Spleen (tissue), 11 donors: Measurements from ENCODE around the gene HHAT. TPM values are rescaled to one million over a fixed set of nuclear protein-coding genes. Genes with fewer than 3 reads are reported as not detected.

Source experiments
- DNase-seq: peaks from one replicate; pipeline ENCODE4 v3.0.0-alpha.2; 2020
- H3K27ac ChIP-seq, 8 donors: fragments of 200-600 bp; sonication (generic) in 7 of 8; 1 replicate in 4 of 8; 2 replicates in 4 of 8; pipeline versions ENCODE4 v1.5.0 to v1.8.0; 2016 to 2021; ENCODE audit warnings: inconsistent platforms in 4 of 8, mild to moderate bottlenecking in 4 of 8, moderate library complexity in 1 of 8
- H3K27me3 ChIP-seq, 7 donors: fragments of 200-600 bp; sonication (generic) in 6 of 7; replicated peaks in 1 of 7; 1 replicate in 4 of 7; 2 replicates in 3 of 7; pipeline versions ENCODE4 v1.5.0 to v1.8.0; 2016 to 2021; ENCODE audit warnings: inconsistent platforms in 3 of 7, mild to moderate bottlenecking in 1 of 7
- H3K36me3 ChIP-seq, 6 donors: fragments of 200-600 bp; sonication (generic) in 5 of 6; 1 replicate in 4 of 6; 2 replicates in 2 of 6; pipeline versions ENCODE4 v1.5.0 to v1.8.0; 2016 to 2021; ENCODE audit warnings: inconsistent platforms in 2 of 6
- H3K4me1 ChIP-seq, 6 donors: fragments of 200-600 bp; sonication (generic) in 5 of 6; 1 replicate in 3 of 6; 2 replicates in 3 of 6; pipeline versions ENCODE4 v1.5.0 to v1.8.0; 2016 to 2021; ENCODE audit warnings: inconsistent platforms in 3 of 6
- H3K4me3 ChIP-seq, 8 donors: fragments of 200-600 bp; sonication (generic) in 7 of 8; 1 replicate in 4 of 8; 2 replicates in 4 of 8; pipeline versions ENCODE4 v1.5.0 to v1.8.0; 2016 to 2021; ENCODE audit warnings: inconsistent platforms in 4 of 8, mild to moderate bottlenecking in 4 of 8, moderate library complexity in 2 of 8
- H3K9me3 ChIP-seq, 8 donors: fragments of 200-600 bp; sonication (generic) in 7 of 8; 1 replicate in 4 of 8; 2 replicates in 4 of 8; pipeline versions ENCODE4 v1.5.0 to v1.8.0; 2016 to 2021; ENCODE audit warnings: inconsistent platforms in 4 of 8
- POLR2A ChIP-seq, 3 donors: fragments of 450-650 bp; IDR thresholded peaks; one replicate each; pipeline ENCODE4 v1.5.1; 2017; ENCODE audit warnings: antibody characterized with exemption in 3 of 3, mild to moderate bottlenecking in 1 of 3
- POLR2AphosphoS5 ChIP-seq, 3 donors: sonication (generic); formaldehyde crosslinking; IDR thresholded peaks; one replicate each; pipeline ENCODE4 v1.5.1; 2017; ENCODE audit warnings: antibody characterized with exemption in 3 of 3
- WGBS, 5 donors: extraction: QIAGEN DNeasy Blood & Tissue Kit in 3 of 5; methylation state at CpG; one replicate each; pipeline versions ENCODE4 v1.1.5 to v1.1.7; 2013 to 2018; 5-methylcytosine and 5-hydroxymethylcytosine counted together
- intact Hi-C: fragments of 100-400 bp; cut with DNase I; formaldehyde crosslinking; loops from one replicate; pipeline ENCODE4 v1.15.0; 2023; ENCODE audit warnings: low total_unique reads
- polyA plus RNA-seq, 3 donors: library from polyadenylated mRNA; stranded (reverse); fragments of 200-250 nt; gene quantifications; one replicate each; pipeline ENCODE4 v1.2.1, GENCODE V29; 2013
- total RNA-seq, 7 donors: library from RNA; depleted of rRNA in 3 of 7; stranded (reverse); fragments of >200 nt in 3 of 7; fragmentation: NEBNext Ultra II Directional in 4 of 7; extraction: Animal tissue kit (Norgen Biotek cat#: 25700) in 4 of 7; gene quantifications; one replicate each; pipeline versions ENCODE4 v1.1.0 to v1.2.1, GENCODE V29; 2016 to 2021
- TF ChIP-seq, protein P1 (sequence below), 11 experiments: fragments of 200-600 bp in 7 of 11; fragments of 450-650 bp in 4 of 11; sonication (generic) in 4 of 11; IDR thresholded peaks in 8 of 11; conservative IDR thresholded peaks in 3 of 11; 1 replicate in 7 of 11; 2 replicates in 4 of 11; pipeline versions ENCODE4 v1.4.0 to v1.8.0; 2016 to 2021; ENCODE audit warnings: antibody characterized with exemption in 11 of 11, inconsistent platforms in 4 of 11, mild to moderate bottlenecking in 1 of 11
- donor health status: healthy with polysubstance abuse.
- donor health status: DM: no; HTN: no; CAD: no; lungs with moderate emphysema.
- donor health status: DM: no; HTN: no; CAD: no.
- donor health status: Bipolar disorder and iron deficiency.
- donor health status: healthy.
- donor health status: DM: no; HTN: no; CAD: no.
- donor health status: DM: yes; HTN: yes; CAD: no.

The HHAT gene
- total and polyA plus RNA-seq, 10 donors, result 1.3 to 8.8 (median 4.7) TPM

DNA sequence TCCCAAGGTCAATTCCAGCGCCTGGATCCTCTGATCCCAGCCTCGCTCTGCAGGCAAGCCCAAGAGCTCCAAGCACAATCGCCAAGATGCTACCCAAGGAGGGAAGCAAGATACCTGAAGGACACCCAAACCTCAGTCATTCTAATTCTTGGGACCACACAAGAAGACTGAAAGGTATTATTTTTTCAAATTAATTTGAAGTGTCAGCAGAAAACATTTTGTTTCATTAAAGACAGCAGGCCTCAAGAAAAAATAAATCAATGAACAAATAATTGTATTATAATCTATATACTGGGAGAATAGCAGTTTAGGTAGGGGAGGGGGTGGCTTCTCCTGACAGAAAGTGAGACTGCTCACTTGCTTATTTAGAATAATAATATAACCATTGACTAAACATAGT, 347.8 kb downstream of the HHAT start:
- WGBS, 5 donors, result 91 to 98% (median 95%) methylated on average over 3 of the region's 3 CpGs
- TF ChIP-seq, protein P1, sequence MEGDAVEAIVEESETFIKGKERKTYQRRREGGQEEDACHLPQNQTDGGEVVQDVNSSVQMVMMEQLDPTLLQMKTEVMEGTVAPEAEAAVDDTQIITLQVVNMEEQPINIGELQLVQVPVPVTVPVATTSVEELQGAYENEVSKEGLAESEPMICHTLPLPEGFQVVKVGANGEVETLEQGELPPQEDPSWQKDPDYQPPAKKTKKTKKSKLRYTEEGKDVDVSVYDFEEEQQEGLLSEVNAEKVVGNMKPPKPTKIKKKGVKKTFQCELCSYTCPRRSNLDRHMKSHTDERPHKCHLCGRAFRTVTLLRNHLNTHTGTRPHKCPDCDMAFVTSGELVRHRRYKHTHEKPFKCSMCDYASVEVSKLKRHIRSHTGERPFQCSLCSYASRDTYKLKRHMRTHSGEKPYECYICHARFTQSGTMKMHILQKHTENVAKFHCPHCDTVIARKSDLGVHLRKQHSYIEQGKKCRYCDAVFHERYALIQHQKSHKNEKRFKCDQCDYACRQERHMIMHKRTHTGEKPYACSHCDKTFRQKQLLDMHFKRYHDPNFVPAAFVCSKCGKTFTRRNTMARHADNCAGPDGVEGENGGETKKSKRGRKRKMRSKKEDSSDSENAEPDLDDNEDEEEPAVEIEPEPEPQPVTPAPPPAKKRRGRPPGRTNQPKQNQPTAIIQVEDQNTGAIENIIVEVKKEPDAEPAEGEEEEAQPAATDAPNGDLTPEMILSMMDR (IDR thresholded peaks at IDR 0.05 in 8 of 11, conservative IDR thresholded peaks at IDR 0.05 in 3 of 11), result no peak
- TF ChIP-seq POLR2A (IDR thresholded peaks at IDR 0.05) (no peak), POLR2AphosphoS5 (IDR thresholded peaks at IDR 0.05) (no peak)
- H3K27ac ChIP-seq, result no peak overlapping the region

DNA sequence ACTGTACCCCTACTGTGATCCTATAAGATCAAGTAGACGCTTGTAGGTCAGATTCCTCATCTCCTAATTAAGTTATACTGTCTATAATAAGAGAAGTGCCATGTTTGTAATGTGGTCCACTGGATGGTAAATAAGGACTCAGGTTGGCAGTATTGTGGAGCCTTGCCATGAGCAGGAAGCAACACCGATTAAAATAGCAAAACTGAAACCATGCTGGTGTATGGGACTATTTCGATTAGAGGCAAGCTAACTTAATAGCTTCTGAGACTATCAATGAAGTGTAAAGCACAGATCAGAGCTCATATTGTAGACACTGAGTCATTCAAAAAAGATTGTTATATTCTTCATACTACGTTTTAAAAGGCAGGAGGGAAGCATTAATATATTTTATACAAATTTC, 348.8 kb downstream of the HHAT start:
- H3K27me3 ChIP-seq, result no peaks in the 10 kb centered on the region
- no peak for DNase-seq
- no peak for TF ChIP-seq POLR2A (IDR thresholded peaks at IDR 0.05)
- TF ChIP-seq, protein P1 (IDR thresholded peaks at IDR 0.05 in 8 of 11, conservative IDR thresholded peaks at IDR 0.05 in 3 of 11), result no peak
- no peak for TF ChIP-seq POLR2AphosphoS5 (IDR thresholded peaks at IDR 0.05)
- no peaks in the 10 kb centered on the region for H3K9me3 ChIP-seq
- H3K4me3 ChIP-seq, result no peak overlapping the region
- H3K27ac ChIP-seq, result no peak overlapping the region
- intact Hi-C loops, result no loop called here
- H3K36me3 ChIP-seq, result peaks cover 0 to 17% (median 2%) of the 10 kb centered on the region in 6 donors
- 78 to 92% (median 79%) methylated on average over 4 of the region's 4 CpGs for WGBS, 5 donors
- H3K4me1 ChIP-seq, result no peaks in the 10 kb centered on the region

More for the DNA sequence above, 347.8 kb downstream of the HHAT start:
- DNase-seq, result no peak
- no peaks in the 10 kb centered on the region for H3K9me3 ChIP-seq
- no peak overlapping the region for H3K4me3 ChIP-seq
- peaks cover 0 to 17% (median 2%) of the 10 kb centered on the region in 6 donors for H3K36me3 ChIP-seq
- intact Hi-C loops, result no loop called here
- H3K4me1 ChIP-seq, result no peaks in the 10 kb centered on the region
- no peaks in the 10 kb centered on the region for H3K27me3 ChIP-seq

DNA sequence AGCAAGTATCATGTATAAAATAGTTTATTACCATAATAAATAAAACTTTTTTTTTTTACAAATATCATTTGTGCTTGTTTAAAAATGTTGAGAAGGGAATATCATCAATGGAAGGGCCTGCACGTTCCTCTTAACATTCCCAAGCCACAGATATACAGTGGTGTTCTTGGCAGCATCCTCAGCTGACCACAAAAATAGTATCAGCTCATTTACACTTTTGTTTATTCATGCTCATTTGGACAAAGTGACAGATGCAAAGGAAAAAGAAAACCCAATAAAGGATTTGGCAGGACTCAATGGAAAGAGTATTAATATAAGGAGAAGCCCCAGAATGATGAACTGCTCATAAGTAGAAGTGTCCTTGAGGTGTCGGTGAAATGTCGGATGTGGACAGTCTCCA, 349.6 kb downstream of the HHAT start:
- no peaks in the 10 kb centered on the region for H3K4me1 ChIP-seq
- intact Hi-C loops, result no loop called here
- H3K4me3 ChIP-seq, result no peak overlapping the region
- no peaks in the 10 kb centered on the region for H3K9me3 ChIP-seq
- 84 to 91% (median 89%) methylated on average over 3 of the region's 3 CpGs for WGBS, 5 donors
- no peak overlapping the region for H3K27ac ChIP-seq
- DNase-seq, result no peak
- peaks cover 0 to 17% (median 2%) of the 10 kb centered on the region in 6 donors for H3K36me3 ChIP-seq
- no peaks in the 10 kb centered on the region for H3K27me3 ChIP-seq
- no peak for TF ChIP-seq POLR2A (IDR thresholded peaks at IDR 0.05)
- TF ChIP-seq, protein P1 (IDR thresholded peaks at IDR 0.05 in 8 of 11, conservative IDR thresholded peaks at IDR 0.05 in 3 of 11), result no peak
- TF ChIP-seq POLR2AphosphoS5 (IDR thresholded peaks at IDR 0.05), result no peak

DNA sequence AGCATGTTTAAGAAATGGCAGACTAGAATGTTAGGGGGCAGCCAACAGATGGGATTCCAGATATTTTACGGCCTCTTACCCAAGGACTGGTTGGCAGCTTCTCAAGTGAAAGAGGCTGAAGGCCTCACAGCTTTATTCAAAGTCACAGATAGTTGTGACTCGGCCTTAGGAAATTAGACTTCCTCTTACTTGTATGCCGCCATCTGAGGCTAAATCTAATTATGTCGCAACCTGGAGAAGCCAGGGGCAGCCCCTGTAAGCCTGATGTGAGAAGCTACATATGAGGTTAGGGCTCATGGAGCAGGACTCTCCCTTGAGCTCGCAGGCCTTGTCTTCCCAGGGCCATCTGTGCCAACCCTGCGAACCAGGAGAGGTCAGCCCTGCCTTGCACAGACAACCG, 352.5 kb downstream of the HHAT start:
- Histone ChIP-seq H3K27ac (no peak overlapping the region), H3K4me3 (no peak overlapping the region), H3K27me3 (no peaks in the 10 kb centered on the region), H3K9me3 (no peaks in the 10 kb centered on the region), H3K4me1 (no peaks in the 10 kb centered on the region), H3K36me3 (peaks cover 0 to 9% (median 1%) of the 10 kb centered on the region in 6 donors)
- DNase-seq, result no peak
- TF ChIP-seq, protein P1 (IDR thresholded peaks at IDR 0.05 in 8 of 11, conservative IDR thresholded peaks at IDR 0.05 in 3 of 11), result no peak
- TF ChIP-seq POLR2AphosphoS5 (IDR thresholded peaks at IDR 0.05) (no peak), POLR2A (IDR thresholded peaks at IDR 0.05) (no peak)
- intact Hi-C loops, result no loop called here
- 58 to 82% (median 75%) methylated on average over 7 of the region's 7 CpGs for WGBS, 5 donors
